Gastrocnemius medialis (tissue), 4 donors: ENCODE data around the gene VAT1L.

Experiments
- POLR2A ChIP-seq, 2 donors: fragments of 450-650 bp; IDR thresholded peaks; one replicate each; pipeline ENCODE4 v1.6.1; 2017; ENCODE audit warnings: antibody characterized with exemption in 2 of 2, mild to moderate bottlenecking in 2 of 2, moderate library complexity in 2 of 2
- TF ChIP-seq, protein P1 (sequence below), 5 experiments: fragments of 450-650 bp in 3 of 5; fragments of 200-600 bp in 2 of 5; sonication (generic) in 2 of 5; IDR thresholded peaks in 4 of 5; conservative IDR thresholded peaks in 1 of 5; 1 replicate in 4 of 5; 2 replicates in 1 of 5; pipeline ENCODE4 v1.5.1; 2016 to 2019; ENCODE audit warnings: antibody characterized with exemption in 5 of 5, mild to moderate bottlenecking in 3 of 5, moderate library complexity in 3 of 5

- TF ChIP-seq, protein P1, sequence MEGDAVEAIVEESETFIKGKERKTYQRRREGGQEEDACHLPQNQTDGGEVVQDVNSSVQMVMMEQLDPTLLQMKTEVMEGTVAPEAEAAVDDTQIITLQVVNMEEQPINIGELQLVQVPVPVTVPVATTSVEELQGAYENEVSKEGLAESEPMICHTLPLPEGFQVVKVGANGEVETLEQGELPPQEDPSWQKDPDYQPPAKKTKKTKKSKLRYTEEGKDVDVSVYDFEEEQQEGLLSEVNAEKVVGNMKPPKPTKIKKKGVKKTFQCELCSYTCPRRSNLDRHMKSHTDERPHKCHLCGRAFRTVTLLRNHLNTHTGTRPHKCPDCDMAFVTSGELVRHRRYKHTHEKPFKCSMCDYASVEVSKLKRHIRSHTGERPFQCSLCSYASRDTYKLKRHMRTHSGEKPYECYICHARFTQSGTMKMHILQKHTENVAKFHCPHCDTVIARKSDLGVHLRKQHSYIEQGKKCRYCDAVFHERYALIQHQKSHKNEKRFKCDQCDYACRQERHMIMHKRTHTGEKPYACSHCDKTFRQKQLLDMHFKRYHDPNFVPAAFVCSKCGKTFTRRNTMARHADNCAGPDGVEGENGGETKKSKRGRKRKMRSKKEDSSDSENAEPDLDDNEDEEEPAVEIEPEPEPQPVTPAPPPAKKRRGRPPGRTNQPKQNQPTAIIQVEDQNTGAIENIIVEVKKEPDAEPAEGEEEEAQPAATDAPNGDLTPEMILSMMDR (IDR thresholded peaks at IDR 0.05 in 4 of 5, conservative IDR thresholded peaks at IDR 0.05 in 1 of 5) = no peak
- no peak for TF ChIP-seq POLR2A (IDR thresholded peaks at IDR 0.05)
These were observed 161.1 kb downstream of the VAT1L start for GRCh38 chr16:77949445-77949844.
